ENCODE data around the gene ECT2. TPM values are rescaled to one million over a fixed set of nuclear protein-coding genes. Genes with fewer than 3 reads are reported as not detected.
"Not testable (repeated sequence)": the region's sequence is repeated elsewhere in the genome, so short reads cannot be mapped to it uniquely, and the experiment has no call there.

ECT2 gene
- polyA plus RNA-seq, 3 donors from 2014 or later, result 2.7 to 4.8 (median 2.8) TPM

DNA sequence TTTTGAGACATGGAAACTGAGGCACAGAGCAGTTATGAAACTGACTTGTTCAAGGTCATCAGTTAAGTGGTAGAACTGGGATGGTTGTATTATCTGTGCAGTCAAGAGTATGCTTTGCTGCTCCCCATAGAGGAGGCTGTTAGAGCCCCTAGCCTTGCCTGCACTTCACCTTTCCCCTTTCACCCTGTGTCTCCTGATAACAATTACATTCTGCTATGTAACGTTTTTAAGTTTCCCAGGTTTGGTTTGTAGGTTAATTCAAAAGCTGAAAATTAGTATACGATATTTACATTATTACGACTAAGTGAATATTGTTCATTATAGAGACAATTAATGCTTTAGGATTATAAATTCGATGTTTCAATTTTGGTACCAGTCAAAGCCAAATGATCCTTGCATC lies 89.9 kb downstream of the ECT2 start:
- H3K4me1 Mint-ChIP-seq, result no peaks in the 10 kb centered on the region
- H3K4me3 Mint-ChIP-seq, result no peak overlapping the region
- no peak overlapping the region for H3K27ac Mint-ChIP-seq
- H3K27me3 Mint-ChIP-seq (ENCODE audit: low read depth in 3 of 3), result peaks cover 0 to 11% (median 3%) of the 10 kb centered on the region in 3 donors
- no peak for DNase-seq
- no peaks in the 10 kb centered on the region for H3K36me3 Mint-ChIP-seq
- peaks cover 0 to 2% (median 0%) of the 10 kb centered on the region in 6 donors for H3K9me3 Mint-ChIP-seq

GRCh38 chr3:172840913-172841312 lies 90.4 kb downstream of the ECT2 start:
- peaks cover 0 to under 1% of the 10 kb centered on the region in 2 donors for H3K4me1 Mint-ChIP-seq
- peaks cover 0 to 11% (median 3%) of the 10 kb centered on the region in 3 donors for H3K27me3 Mint-ChIP-seq (ENCODE audit: low read depth in 3 of 3)
- H3K36me3 Mint-ChIP-seq, result no peaks in the 10 kb centered on the region
- peaks cover 0 to 2% (median 0%) of the 10 kb centered on the region in 6 donors for H3K9me3 Mint-ChIP-seq
- DNase-seq, result no peak
- H3K27ac Mint-ChIP-seq, result no peak overlapping the region
- H3K4me3 Mint-ChIP-seq, result no peak overlapping the region

DNA sequence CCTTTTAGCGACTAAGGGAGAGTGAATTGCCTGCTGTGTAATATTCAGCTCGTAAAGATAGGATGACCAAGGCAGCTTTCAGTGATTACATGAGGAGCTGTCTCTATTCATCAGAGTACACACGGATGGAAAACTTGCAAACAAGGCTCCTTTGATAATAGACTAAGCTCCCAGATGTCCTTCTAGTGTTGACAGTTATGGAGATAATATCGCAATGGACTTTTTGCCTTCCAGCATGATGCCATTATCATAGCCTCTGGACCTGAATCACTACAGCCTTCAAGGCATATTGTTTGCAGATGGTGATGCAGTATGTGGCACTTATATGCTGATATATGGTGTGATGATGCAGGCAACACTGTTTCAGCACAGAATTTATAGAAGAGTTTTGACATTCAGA lies 93.9 kb downstream of the ECT2 start:
- H3K9me3 Mint-ChIP-seq, result no peaks in the 10 kb centered on the region

DNA sequence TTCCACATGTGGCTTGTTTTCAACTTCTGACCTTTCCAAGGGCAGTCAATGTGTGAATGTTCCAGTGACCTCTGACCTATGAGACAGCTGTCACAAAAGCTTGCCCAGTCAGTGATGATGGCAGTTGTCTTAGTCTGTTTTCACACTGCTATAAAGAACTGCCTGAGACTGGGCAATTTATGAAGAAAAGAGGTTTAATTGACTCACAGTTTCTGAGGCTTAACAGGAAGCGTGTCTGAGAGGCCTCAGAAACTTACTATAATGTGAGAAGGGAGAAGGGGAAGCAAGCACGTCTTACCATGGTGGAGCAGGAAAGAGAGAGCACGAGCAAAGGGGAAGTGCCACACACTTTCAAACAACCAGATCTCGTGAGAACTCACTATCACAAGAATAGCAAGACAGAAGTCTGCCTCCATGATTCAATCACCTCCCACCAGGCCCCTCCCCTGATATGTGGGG lies 95.6 kb downstream of the ECT2 start:
- no peak overlapping the region for H3K27ac Mint-ChIP-seq

More for the DNA sequence above, 93.9 kb downstream of the ECT2 start:
- H3K27me3 Mint-ChIP-seq (ENCODE audit: low read depth in 3 of 3), result peaks cover 3 to 9% (median 3%) of the 10 kb centered on the region in 3 donors
- H3K27ac Mint-ChIP-seq, result no peak overlapping the region
- H3K36me3 Mint-ChIP-seq, result no peaks in the 10 kb centered on the region
- H3K4me1 Mint-ChIP-seq, result peaks cover 0 to 4% of the 10 kb centered on the region in 2 donors
- DNase-seq, result no peak
- H3K4me3 Mint-ChIP-seq, result no peak overlapping the region

DNA sequence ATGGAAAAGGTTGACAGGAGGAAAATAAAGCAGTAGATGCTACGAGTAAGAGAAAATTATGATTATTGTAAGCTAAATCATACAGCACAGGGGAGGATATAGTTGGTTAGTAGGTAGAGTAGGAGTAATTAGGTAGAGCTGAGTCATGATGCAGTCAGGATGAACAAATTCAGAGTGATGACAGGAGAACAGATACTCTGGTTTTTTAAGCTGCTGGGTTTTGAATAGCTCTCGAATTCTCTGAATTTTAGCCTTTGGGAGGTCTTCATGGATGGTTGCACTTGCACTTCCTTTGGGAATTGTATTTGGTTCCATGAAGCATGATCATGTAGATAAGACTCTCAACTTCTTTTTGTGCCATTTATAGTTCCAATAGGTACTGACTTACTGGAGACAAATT lies 96.2 kb downstream of the ECT2 start:
- Mint-ChIP-seq H3K27ac (no peak overlapping the region), H3K36me3 (no peaks in the 10 kb centered on the region), H3K9me3 (no peaks in the 10 kb centered on the region), H3K4me1 (peaks cover 0 to 4% of the 10 kb centered on the region in 2 donors), H3K4me3 (no peak overlapping the region), H3K27me3 (ENCODE audit: low read depth in 3 of 3) (peaks cover 1 to 9% (median 3%) of the 10 kb centered on the region in 3 donors)
- no peak for DNase-seq

More for the DNA sequence above, 95.6 kb downstream of the ECT2 start:
- Mint-ChIP-seq H3K4me3 (no peak overlapping the region), H3K4me1 (peaks cover 0 to 4% of the 10 kb centered on the region in 2 donors), H3K36me3 (no peaks in the 10 kb centered on the region), H3K27me3 (ENCODE audit: low read depth in 3 of 3) (peaks cover 2 to 9% (median 3%) of the 10 kb centered on the region in 3 donors), H3K9me3 (no peaks in the 10 kb centered on the region)
- no peak for DNase-seq

- H3K4me3 Mint-ChIP-seq, result no peak overlapping the region
- no peaks in the 10 kb centered on the region for H3K36me3 Mint-ChIP-seq
- peaks cover 1 to 3% (median 3%) of the 10 kb centered on the region in 3 donors for H3K27me3 Mint-ChIP-seq (ENCODE audit: low read depth in 3 of 3)
- DNase-seq, result no peak
- H3K4me1 Mint-ChIP-seq, result peaks cover 0 to 4% of the 10 kb centered on the region in 2 donors
- H3K27ac Mint-ChIP-seq, result no peak overlapping the region
- no peaks in the 10 kb centered on the region for H3K9me3 Mint-ChIP-seq
Measured at GRCh38 chr3:172847292-172847691, 96.8 kb downstream of the ECT2 start.

GRCh38 chr3:172848910-172849309 lies 98.4 kb downstream of the ECT2 start:
- Mint-ChIP-seq H3K27ac (no peak overlapping the region), H3K4me1 (peaks cover 0 to 4% of the 10 kb centered on the region in 2 donors), H3K27me3 (ENCODE audit: low read depth in 3 of 3) (peaks cover 0 to 3% (median 2%) of the 10 kb centered on the region in 3 donors), H3K36me3 (no peaks in the 10 kb centered on the region), H3K4me3 (no peak overlapping the region), H3K9me3 (no peaks in the 10 kb centered on the region)
- no peak for DNase-seq

GRCh38 chr3:172853005-172853404 lies 102.5 kb downstream of the ECT2 start:
- no peaks in the 10 kb centered on the region for H3K9me3 Mint-ChIP-seq
- no peak overlapping the region for H3K27ac Mint-ChIP-seq
- peaks cover 0 to 3% (median 2%) of the 10 kb centered on the region in 3 donors for H3K27me3 Mint-ChIP-seq (ENCODE audit: low read depth in 3 of 3)
- no peaks in the 10 kb centered on the region for H3K4me1 Mint-ChIP-seq
- no peak overlapping the region for H3K4me3 Mint-ChIP-seq
- no peak for DNase-seq
- no peaks in the 10 kb centered on the region for H3K36me3 Mint-ChIP-seq

DNA sequence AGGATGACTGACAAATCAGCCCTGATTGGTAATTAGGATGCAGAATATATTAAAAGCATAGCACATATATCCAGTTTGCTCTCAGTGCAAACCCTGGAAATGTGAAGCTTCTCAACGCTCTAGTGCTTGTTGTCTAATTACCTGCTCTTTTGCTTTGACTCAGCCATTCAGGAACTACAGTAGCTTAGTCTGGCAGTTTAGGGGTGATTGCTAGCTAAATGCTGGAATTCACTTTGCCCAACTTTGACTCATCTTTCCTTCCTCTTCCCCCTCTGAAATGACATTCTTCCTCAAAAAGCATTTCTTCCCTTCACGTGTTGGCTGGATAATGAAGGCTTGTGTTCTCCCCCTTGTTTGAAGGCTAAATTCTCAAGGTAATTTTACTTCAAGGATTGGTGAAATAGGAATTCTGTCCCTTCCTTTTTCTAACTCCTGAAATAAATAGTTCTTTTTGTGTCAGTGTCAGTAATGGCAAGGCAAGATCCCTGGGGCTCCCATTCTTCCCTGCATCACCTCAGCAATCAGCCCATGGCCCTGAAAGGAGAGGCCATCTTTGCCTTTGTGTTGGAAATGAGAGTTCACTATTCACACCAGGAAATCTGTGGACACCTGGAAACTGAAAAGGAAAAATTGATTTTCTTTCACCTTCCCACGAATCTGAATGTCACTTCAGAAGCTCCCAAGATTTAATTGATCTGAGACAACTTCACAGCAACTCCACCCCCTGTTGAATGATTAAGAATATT lies 103.6 kb downstream of the ECT2 start:
- Mint-ChIP-seq H3K4me1 (no peaks in the 10 kb centered on the region), H3K9me3 (no peaks in the 10 kb centered on the region), H3K27ac (no peak overlapping the region), H3K36me3 (no peaks in the 10 kb centered on the region), H3K27me3 (ENCODE audit: low read depth in 3 of 3) (peaks cover 0 to 2% (median 1%) of the 10 kb centered on the region in 3 donors), H3K4me3 (no peak overlapping the region)
- DNase-seq, result no peak

- H3K27me3 Mint-ChIP-seq (ENCODE audit: low read depth in 3 of 3), result peaks cover 0 to 2% (median 2%) of the 10 kb centered on the region in 3 donors
- H3K4me3 Mint-ChIP-seq, result no peak overlapping the region
- no peaks in the 10 kb centered on the region for H3K36me3 Mint-ChIP-seq
- H3K9me3 Mint-ChIP-seq, result no peaks in the 10 kb centered on the region
- H3K27ac Mint-ChIP-seq, result no peak overlapping the region
- no peaks in the 10 kb centered on the region for H3K4me1 Mint-ChIP-seq
- DNase-seq, result no peak
Measured at GRCh38 chr3:172855037-172855436, 104.5 kb downstream of the ECT2 start.

GRCh38 chr3:172856795-172857742 lies 106.5 kb downstream of the ECT2 start:
- Mint-ChIP-seq H3K27me3 (ENCODE audit: low read depth in 3 of 3) (peaks cover 0 to 2% (median 2%) of the 10 kb centered on the region in 3 donors), H3K27ac (no peak overlapping the region), H3K4me3 (no peak overlapping the region), H3K4me1 (no peaks in the 10 kb centered on the region), H3K36me3 (no peaks in the 10 kb centered on the region), H3K9me3 (no peaks in the 10 kb centered on the region)
- DNase-seq, result no peak

DNA sequence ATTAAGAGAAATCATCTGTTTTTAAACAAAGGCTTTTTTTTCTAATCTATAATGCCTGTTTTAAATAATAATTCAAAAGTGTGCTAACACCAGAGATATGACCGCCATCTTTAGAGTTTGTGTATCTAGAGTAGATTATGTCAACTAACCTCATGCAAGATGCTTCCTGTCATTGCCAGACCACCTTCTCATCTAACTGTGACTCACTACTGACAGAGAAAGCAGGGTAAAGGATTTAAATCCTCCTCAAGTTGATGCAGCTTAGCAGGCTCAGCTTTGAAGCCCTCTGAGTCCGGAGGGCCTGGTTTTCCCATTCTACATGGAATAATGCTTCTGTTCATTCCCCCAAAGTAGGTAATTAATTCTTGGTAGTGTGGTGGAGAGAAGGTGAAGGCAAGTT lies 108.5 kb downstream of the ECT2 start:
- Mint-ChIP-seq H3K4me1 (no peaks in the 10 kb centered on the region), H3K27me3 (ENCODE audit: low read depth in 3 of 3) (peaks cover 0 to 2% (median 2%) of the 10 kb centered on the region in 3 donors), H3K9me3 (no peaks in the 10 kb centered on the region), H3K36me3 (no peaks in the 10 kb centered on the region), H3K27ac (no peak overlapping the region), H3K4me3 (no peak overlapping the region)
- DNase-seq, result no peak

DNA sequence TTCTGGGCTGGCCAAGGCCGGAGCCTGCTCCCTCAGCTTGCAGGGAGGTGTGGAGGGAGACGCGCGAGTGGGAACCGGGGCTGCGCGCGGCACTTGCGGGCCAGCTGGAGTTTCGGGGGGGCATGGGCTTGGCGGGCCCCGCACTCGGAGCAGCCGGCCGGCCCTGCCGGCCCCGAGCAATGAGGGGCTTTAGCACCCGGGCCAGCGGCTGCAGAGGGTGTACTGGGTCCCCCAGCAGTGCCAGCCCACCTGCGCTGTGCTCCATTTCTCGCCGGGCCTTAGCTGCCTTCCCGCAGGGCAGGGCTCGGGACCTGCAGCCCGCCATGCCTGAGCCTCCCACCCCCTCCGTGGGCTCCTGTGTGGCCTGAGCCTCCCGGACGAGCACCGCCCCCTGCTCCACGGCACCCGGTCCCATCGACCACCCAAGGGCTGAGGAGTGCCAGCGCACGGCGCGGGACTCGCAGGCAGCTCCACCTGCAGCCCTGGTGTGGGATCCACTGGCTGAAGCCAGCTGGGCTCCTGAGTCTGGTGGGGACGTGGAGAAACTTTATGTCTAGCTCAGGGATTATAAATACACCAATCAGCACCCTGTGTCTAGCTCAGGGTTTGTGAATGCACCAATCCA lies 116.3 kb downstream of the ECT2 start:
- not testable (repeated sequence) for H3K9me3 Mint-ChIP-seq; H3K4me3 Mint-ChIP-seq; H3K27me3 Mint-ChIP-seq (ENCODE audit: low read depth in 3 of 3); DNase-seq; H3K4me1 Mint-ChIP-seq; H3K36me3 Mint-ChIP-seq; H3K27ac Mint-ChIP-seq

All from immature natural killer cell (primary cell).